Measurements from ENCODE around the gene G6PC3. TPM values are rescaled to one million over a fixed set of nuclear protein-coding genes. Genes with fewer than 3 reads are reported as not detected.

G6PC3 gene
- total and polyA plus RNA-seq, 4 donors = 6.7 to 15.1 (median 8.3) TPM

DNA sequence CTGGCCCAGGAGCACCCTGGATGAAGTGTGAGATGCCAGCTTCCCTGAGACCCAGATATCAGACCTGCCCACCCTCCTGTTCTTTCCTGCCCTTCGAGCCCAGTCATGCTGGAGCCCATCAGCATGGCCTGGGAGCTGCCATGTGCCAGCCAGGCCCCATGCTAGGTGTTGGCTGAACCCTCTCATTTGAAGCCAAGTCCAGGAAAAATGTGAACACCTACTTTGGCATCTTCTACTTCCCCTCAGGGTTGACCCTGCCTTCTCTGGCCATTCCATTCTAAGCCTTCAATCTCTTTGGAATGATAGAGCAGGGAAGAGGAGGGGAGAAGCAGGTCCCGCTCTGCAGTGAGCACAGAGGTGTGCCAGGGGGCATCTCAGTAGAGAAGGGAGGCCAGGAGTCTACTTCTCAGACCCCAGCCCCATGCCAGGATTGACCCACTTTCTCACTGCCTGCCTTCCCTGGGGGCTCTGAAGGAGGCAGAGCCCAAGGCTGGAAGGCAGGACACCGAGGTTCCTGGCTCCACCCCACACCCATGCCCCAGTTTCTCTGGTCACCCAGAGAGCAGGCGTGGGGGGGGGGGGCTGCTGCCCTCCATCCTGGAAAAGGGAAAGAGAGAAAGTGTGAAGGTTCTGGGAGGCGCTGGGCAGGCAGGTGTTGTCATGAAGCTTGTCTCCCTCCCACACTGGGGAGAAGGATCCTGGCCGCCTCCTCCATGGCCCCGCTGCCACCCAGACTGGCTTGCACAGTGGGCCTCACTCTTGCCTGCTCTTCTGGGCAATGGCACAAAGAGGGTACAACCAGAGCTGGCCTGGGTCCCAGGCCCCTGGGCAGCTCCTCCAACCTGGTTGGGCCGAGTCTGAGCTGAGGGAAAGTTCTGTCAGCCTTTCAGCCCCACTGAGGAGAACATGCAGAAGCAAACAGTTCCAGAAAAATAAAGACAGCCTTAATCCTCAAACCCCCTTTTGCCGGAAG, 43.6 kb downstream of the G6PC3 start:
- no peaks in the 10 kb centered on the region for H3K36me3 ChIP-seq (ENCODE audit: control insufficient read depth in 4 of 4, insufficient read depth in 3 of 4, low read depth in 1 of 4, low read length in 3 of 4)
- H3K4me3 ChIP-seq (ENCODE audit: low read depth in 1 of 3, low read length in 3 of 3) = no peak overlapping the region
- H3K9ac ChIP-seq (ENCODE audit: low read depth in 1 of 2, low read length in 2 of 2) = no peak overlapping the region
- TF ChIP-seq JUND (IDR thresholded peaks at IDR 0.05) (no peak), FOXA2 (IDR thresholded peaks at IDR 0.05) (no peak), HNF4G (IDR thresholded peaks at IDR 0.05) (no peak), YY1 (IDR thresholded peaks at IDR 0.05) (no peak), HNF4A (conservative IDR thresholded peaks at IDR 0.05) (no peak), EGR1 (IDR thresholded peaks at IDR 0.05; ENCODE audit: low read depth in 2 of 2) (no peak), SP1 (IDR thresholded peaks at IDR 0.05) (no peak)
- TF ChIP-seq, protein P1, sequence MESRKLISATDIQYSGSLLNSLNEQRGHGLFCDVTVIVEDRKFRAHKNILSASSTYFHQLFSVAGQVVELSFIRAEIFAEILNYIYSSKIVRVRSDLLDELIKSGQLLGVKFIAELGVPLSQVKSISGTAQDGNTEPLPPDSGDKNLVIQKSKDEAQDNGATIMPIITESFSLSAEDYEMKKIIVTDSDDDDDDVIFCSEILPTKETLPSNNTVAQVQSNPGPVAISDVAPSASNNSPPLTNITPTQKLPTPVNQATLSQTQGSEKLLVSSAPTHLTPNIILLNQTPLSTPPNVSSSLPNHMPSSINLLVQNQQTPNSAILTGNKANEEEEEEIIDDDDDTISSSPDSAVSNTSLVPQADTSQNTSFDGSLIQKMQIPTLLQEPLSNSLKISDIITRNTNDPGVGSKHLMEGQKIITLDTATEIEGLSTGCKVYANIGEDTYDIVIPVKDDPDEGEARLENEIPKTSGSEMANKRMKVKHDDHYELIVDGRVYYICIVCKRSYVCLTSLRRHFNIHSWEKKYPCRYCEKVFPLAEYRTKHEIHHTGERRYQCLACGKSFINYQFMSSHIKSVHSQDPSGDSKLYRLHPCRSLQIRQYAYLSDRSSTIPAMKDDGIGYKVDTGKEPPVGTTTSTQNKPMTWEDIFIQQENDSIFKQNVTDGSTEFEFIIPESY (IDR thresholded peaks at IDR 0.05) = no peak
- TF ChIP-seq, protein P2, sequence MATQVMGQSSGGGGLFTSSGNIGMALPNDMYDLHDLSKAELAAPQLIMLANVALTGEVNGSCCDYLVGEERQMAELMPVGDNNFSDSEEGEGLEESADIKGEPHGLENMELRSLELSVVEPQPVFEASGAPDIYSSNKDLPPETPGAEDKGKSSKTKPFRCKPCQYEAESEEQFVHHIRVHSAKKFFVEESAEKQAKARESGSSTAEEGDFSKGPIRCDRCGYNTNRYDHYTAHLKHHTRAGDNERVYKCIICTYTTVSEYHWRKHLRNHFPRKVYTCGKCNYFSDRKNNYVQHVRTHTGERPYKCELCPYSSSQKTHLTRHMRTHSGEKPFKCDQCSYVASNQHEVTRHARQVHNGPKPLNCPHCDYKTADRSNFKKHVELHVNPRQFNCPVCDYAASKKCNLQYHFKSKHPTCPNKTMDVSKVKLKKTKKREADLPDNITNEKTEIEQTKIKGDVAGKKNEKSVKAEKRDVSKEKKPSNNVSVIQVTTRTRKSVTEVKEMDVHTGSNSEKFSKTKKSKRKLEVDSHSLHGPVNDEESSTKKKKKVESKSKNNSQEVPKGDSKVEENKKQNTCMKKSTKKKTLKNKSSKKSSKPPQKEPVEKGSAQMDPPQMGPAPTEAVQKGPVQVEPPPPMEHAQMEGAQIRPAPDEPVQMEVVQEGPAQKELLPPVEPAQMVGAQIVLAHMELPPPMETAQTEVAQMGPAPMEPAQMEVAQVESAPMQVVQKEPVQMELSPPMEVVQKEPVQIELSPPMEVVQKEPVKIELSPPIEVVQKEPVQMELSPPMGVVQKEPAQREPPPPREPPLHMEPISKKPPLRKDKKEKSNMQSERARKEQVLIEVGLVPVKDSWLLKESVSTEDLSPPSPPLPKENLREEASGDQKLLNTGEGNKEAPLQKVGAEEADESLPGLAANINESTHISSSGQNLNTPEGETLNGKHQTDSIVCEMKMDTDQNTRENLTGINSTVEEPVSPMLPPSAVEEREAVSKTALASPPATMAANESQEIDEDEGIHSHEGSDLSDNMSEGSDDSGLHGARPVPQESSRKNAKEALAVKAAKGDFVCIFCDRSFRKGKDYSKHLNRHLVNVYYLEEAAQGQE (IDR thresholded peaks at IDR 0.05) = no peak
- TF ChIP-seq, protein P3, sequence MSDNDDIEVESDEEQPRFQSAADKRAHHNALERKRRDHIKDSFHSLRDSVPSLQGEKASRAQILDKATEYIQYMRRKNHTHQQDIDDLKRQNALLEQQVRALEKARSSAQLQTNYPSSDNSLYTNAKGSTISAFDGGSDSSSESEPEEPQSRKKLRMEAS (IDR thresholded peaks at IDR 0.05) = no peak
- TF ChIP-seq, protein P4, sequence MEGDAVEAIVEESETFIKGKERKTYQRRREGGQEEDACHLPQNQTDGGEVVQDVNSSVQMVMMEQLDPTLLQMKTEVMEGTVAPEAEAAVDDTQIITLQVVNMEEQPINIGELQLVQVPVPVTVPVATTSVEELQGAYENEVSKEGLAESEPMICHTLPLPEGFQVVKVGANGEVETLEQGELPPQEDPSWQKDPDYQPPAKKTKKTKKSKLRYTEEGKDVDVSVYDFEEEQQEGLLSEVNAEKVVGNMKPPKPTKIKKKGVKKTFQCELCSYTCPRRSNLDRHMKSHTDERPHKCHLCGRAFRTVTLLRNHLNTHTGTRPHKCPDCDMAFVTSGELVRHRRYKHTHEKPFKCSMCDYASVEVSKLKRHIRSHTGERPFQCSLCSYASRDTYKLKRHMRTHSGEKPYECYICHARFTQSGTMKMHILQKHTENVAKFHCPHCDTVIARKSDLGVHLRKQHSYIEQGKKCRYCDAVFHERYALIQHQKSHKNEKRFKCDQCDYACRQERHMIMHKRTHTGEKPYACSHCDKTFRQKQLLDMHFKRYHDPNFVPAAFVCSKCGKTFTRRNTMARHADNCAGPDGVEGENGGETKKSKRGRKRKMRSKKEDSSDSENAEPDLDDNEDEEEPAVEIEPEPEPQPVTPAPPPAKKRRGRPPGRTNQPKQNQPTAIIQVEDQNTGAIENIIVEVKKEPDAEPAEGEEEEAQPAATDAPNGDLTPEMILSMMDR (IDR thresholded peaks at IDR 0.05; ENCODE audit: low read depth, low read length, missing input control) = no peak
- TF ChIP-seq, protein P5, sequence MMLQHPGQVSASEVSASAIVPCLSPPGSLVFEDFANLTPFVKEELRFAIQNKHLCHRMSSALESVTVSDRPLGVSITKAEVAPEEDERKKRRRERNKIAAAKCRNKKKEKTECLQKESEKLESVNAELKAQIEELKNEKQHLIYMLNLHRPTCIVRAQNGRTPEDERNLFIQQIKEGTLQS (IDR thresholded peaks at IDR 0.05) = no peak
- 92% methylated on average over 9 of the region's 9 CpGs for WGBS
- no peaks in the 10 kb centered on the region for H3K9me3 ChIP-seq (ENCODE audit: control insufficient read depth in 4 of 4, low read length in 3 of 4)
- no peak for DNase-seq (ENCODE audit: low spot score)
- H3K27ac ChIP-seq (ENCODE audit: low read depth in 1 of 2, low read length in 2 of 2) = no peak overlapping the region
- no peaks in the 10 kb centered on the region for H3K27me3 ChIP-seq (ENCODE audit: control insufficient read depth in 4 of 4, insufficient read depth in 4 of 4, low read length in 3 of 4)
- H3K4me1 ChIP-seq (ENCODE audit: control insufficient read depth in 4 of 4, insufficient read depth in 4 of 4, low read length in 3 of 4) = peaks cover 23 to 62% (median 36%) of the 10 kb centered on the region in 4 donors

All from liver (tissue), 9 donors.